ENCODE data around the gene SRGAP1. TPM values are rescaled to one million over a fixed set of nuclear protein-coding genes. Genes with fewer than 3 reads are reported as not detected.

Gene SRGAP1
- total RNA-seq, 4 donors from 2014 or later: 13.1 to 81.5 (median 22.4) TPM

- Histone ChIP-seq H3K27ac (no peak overlapping the region), H3K27me3 (no peaks in the 10 kb centered on the region), H3K4me3 (no peak overlapping the region), H3K4me1 (peaks cover 0 to 26% (median 3%) of the 10 kb centered on the region in 4 donors), H3K9me3 (no peaks in the 10 kb centered on the region), H3K36me3 (no peaks in the 10 kb centered on the region)
- TF ChIP-seq POLR2A (IDR thresholded peaks at IDR 0.05) (no peak), EP300 (IDR thresholded peaks at IDR 0.05) (no peak), CTCF (IDR thresholded peaks at IDR 0.05) (no peak)
- WGBS, 2 donors: 85 to 93% methylated on average over 1 of the region's 1 CpG
- DNase-seq (ENCODE audit: low spot score in 2 of 2): no peak
Observed at GRCh38 chr12:64184216-64184615, 339.7 kb downstream of the SRGAP1 start.

GRCh38 chr12:64186789-64187188, 342.3 kb downstream of the SRGAP1 start:
- H3K4me3 ChIP-seq: no peak overlapping the region
- H3K27me3 ChIP-seq: no peaks in the 10 kb centered on the region
- H3K27ac ChIP-seq: no peak overlapping the region
- no peaks in the 10 kb centered on the region for H3K9me3 ChIP-seq
- no peak for DNase-seq (ENCODE audit: low spot score in 2 of 2)
- no peaks in the 10 kb centered on the region for H3K36me3 ChIP-seq
- TF ChIP-seq EP300 (IDR thresholded peaks at IDR 0.05) (no peak), POLR2A (IDR thresholded peaks at IDR 0.05) (no peak), CTCF (IDR thresholded peaks at IDR 0.05) (no peak)
- peaks cover 0 to 15% (median 0%) of the 10 kb centered on the region in 4 donors for H3K4me1 ChIP-seq
- 71 to 81% methylated on average over 2 of the region's 2 CpGs for WGBS, 2 donors

- H3K36me3 ChIP-seq: peaks cover 0 to 4% (median 0%) of the 10 kb centered on the region in 3 donors
- no peaks in the 10 kb centered on the region for H3K9me3 ChIP-seq
- DNase-seq (ENCODE audit: low spot score in 2 of 2): no peak
- TF ChIP-seq EP300 (IDR thresholded peaks at IDR 0.05) (no peak), POLR2A (IDR thresholded peaks at IDR 0.05) (no peak), CTCF (IDR thresholded peaks at IDR 0.05) (no peak)
- no peak overlapping the region for H3K27ac ChIP-seq
- no peak overlapping the region for H3K4me3 ChIP-seq
- peaks cover 0 to 9% (median 0%) of the 10 kb centered on the region in 4 donors for H3K4me1 ChIP-seq
- no peaks in the 10 kb centered on the region for H3K27me3 ChIP-seq
- 55 to 58% methylated on average over 3 of the region's 3 CpGs for WGBS, 2 donors
Observed at GRCh38 chr12:64187370-64187769, 342.9 kb downstream of the SRGAP1 start.

- H3K27me3 ChIP-seq: no peaks in the 10 kb centered on the region
- H3K4me1 ChIP-seq: peaks cover 0 to 8% (median 0%) of the 10 kb centered on the region in 4 donors
- H3K27ac ChIP-seq: no peak overlapping the region
- no peak overlapping the region for H3K4me3 ChIP-seq
- DNase-seq (ENCODE audit: low spot score in 2 of 2): no peak
- peaks cover 0 to 4% (median 0%) of the 10 kb centered on the region in 3 donors for H3K36me3 ChIP-seq
- 54 to 62% methylated on average over 2 of the region's 2 CpGs for WGBS, 2 donors
- no peak for TF ChIP-seq EP300 (IDR thresholded peaks at IDR 0.05)
- no peak for TF ChIP-seq CTCF (IDR thresholded peaks at IDR 0.05)
- TF ChIP-seq POLR2A (IDR thresholded peaks at IDR 0.05): no peak
- no peaks in the 10 kb centered on the region for H3K9me3 ChIP-seq
Observed at GRCh38 chr12:64187794-64188193, 343.3 kb downstream of the SRGAP1 start.

- no peak overlapping the region for H3K27ac ChIP-seq
- H3K4me3 ChIP-seq: no peak overlapping the region
- peaks cover 0 to 8% (median 0%) of the 10 kb centered on the region in 4 donors for H3K4me1 ChIP-seq
- H3K27me3 ChIP-seq: no peaks in the 10 kb centered on the region
- TF ChIP-seq CTCF (IDR thresholded peaks at IDR 0.05): no peak
- no peak for TF ChIP-seq EP300 (IDR thresholded peaks at IDR 0.05)
- TF ChIP-seq POLR2A (IDR thresholded peaks at IDR 0.05): no peak
- no peak for DNase-seq (ENCODE audit: low spot score in 2 of 2)
- peaks cover 0 to 13% (median 10%) of the 10 kb centered on the region in 3 donors for H3K36me3 ChIP-seq
- H3K9me3 ChIP-seq: no peaks in the 10 kb centered on the region
- WGBS, 2 donors: 87 to 91% methylated on average over 1 of the region's 1 CpG
Observed at GRCh38 chr12:64189530-64189929, 345.0 kb downstream of the SRGAP1 start.
